IgD-negative memory B cell (primary cell): ENCODE data around the gene KLF11. TPM values are rescaled to one million over a fixed set of nuclear protein-coding genes. Genes with fewer than 3 reads are reported as not detected.
"Not testable (repeated sequence)": the region's sequence is repeated elsewhere in the genome, so short reads cannot be mapped to it uniquely, and the experiment has no call there.

Experiments
- H3K27ac Mint-ChIP-seq, 3 donors: one replicate each; pipeline ENCODE4 v1.8.0; 2020 to 2022; ENCODE audit warnings: mild to moderate bottlenecking in 3 of 3, mixed read lengths in 3 of 3, moderate library complexity in 1 of 3
- H3K27me3 Mint-ChIP-seq: one replicate; pipeline ENCODE4 v1.8.0; 2021; ENCODE audit warnings: mixed read lengths
- H3K36me3 Mint-ChIP-seq: one replicate; pipeline ENCODE4 v1.8.0; 2020; ENCODE audit warnings: mild to moderate bottlenecking, mixed read lengths
- H3K4me1 Mint-ChIP-seq, 3 donors: one replicate each; pipeline ENCODE4 v1.8.0; 2020 to 2022; ENCODE audit warnings: mixed read lengths in 3 of 3, mild to moderate bottlenecking in 1 of 3
- H3K4me3 Mint-ChIP-seq, 4 donors: one replicate each; pipeline ENCODE4 v1.8.0; 2020 to 2022; ENCODE audit warnings: mild to moderate bottlenecking in 4 of 4, mixed read lengths in 4 of 4, moderate library complexity in 3 of 4
- H3K9me3 Mint-ChIP-seq, 3 donors: one replicate each; pipeline ENCODE4 v1.8.0; 2020 to 2021; ENCODE audit warnings: mixed read lengths in 3 of 3, mild to moderate bottlenecking in 1 of 3
- polyA plus RNA-seq: library from polyadenylated mRNA; unstranded; fragments of 300-500 nt; fragmentation: Illumina TruSeq; gene quantifications from one replicate; pipeline ENCODE4 v1.2.3, GENCODE V29; 2021

The KLF11 gene
- polyA plus RNA-seq, 1 donor from 2014 or later: 13.9 TPM

DNA sequence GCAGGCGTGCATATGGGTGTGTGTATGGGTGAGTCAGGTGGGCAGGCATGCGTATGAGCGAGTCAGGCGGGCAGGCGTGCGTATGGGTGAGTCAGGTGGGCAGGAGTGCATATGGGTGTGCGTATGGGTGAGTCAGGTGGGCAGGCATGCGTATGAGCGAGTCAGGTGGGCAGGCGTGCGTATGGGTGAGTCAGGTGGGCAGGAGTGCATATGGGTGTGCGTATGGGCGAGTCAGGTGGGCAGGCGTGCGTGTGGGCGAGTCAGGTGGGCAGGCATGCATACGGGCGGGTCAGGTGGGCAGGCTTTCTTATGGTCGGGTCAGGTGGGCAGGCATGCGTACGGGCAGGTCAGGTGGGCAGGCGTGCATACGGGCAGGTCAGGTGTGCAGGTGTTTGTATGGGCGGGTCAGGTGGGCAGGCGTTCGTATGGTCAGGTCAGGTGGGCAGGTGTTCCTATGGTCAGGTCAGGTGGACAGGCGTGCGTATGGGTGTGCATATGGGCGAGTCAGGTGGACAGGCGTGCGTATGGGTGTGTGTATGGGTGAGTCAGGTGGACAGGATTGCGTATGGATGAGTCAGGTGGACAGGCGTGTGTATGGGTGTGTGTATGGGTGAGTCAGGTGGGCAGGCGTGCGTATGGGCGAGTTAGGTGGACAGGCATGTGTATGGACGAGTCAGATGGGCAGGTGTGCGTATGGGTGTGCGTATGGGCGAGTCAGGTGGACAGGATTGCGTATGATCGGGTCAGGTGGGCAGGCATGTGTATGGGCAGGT lies 28.7 kb upstream of the KLF11 start:
- Mint-ChIP-seq H3K27me3 (peaks cover 5% of the 10 kb centered on the region), H3K36me3 (no peaks in the 10 kb centered on the region), H3K4me1 (no peaks in the 10 kb centered on the region), H3K4me3 (no peak overlapping the region), H3K9me3 (peaks cover 0 to 5% (median 0%) of the 10 kb centered on the region in 3 donors), H3K27ac (no peak overlapping the region)

GRCh38 chr2:10015376-10015989 lies 27.9 kb upstream of the KLF11 start:
- H3K27ac Mint-ChIP-seq, H3K4me1 Mint-ChIP-seq, H3K36me3 Mint-ChIP-seq, H3K4me3 Mint-ChIP-seq, H3K9me3 Mint-ChIP-seq, H3K27me3 Mint-ChIP-seq: not testable (repeated sequence)

DNA sequence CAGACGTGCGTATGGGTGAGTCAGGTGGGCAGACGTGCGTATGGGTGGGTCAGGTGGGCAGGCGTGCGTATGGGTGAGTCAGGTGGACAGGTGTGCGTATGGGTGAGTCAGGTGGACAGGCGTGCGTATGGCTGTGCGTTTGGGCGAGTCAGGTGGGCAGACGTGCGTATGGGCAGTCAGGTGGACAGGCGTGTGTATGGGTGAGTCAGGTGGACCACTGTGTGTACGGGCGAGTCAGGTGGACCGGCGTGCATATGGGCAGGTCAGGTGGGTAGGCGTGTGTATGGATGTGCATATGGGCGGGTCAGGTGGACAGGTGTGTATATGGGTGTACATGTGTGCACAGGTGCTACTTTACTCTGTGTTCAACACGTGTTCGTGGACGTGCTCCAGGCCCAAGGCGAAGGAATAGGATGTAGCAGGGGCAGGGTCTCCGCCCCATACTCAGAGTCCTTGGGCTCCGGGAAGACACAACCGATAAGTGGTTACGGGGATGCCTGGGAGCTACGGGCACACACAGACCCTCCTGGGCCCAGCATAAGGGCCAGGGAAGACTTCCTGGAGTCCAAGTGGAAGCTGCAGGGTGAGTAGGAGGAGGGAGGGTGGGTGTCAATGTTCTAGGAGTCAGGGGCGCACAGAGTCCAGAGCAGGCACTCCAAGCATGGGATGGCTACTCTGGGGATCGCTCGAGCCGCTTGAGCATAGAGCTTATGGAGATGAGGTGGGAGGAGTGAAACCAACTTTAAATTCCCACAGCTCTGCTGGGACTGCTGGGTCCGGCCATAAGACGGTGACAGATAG lies 27.1 kb upstream of the KLF11 start:
- no peak overlapping the region for H3K27ac Mint-ChIP-seq
- peaks cover 0 to 5% (median 2%) of the 10 kb centered on the region in 3 donors for H3K9me3 Mint-ChIP-seq
- H3K4me3 Mint-ChIP-seq: no peak overlapping the region
- H3K36me3 Mint-ChIP-seq: no peaks in the 10 kb centered on the region
- no peaks in the 10 kb centered on the region for H3K4me1 Mint-ChIP-seq
- H3K27me3 Mint-ChIP-seq: peaks cover 5% of the 10 kb centered on the region

GRCh38 chr2:10016802-10017258 lies 26.5 kb upstream of the KLF11 start:
- Mint-ChIP-seq H3K4me3 (no peak overlapping the region), H3K9me3 (peaks cover 0 to 5% (median 2%) of the 10 kb centered on the region in 3 donors), H3K4me1 (no peaks in the 10 kb centered on the region), H3K36me3 (no peaks in the 10 kb centered on the region), H3K27ac (no peak overlapping the region), H3K27me3 (peaks cover 5% of the 10 kb centered on the region)

- no peak overlapping the region for H3K4me3 Mint-ChIP-seq
- H3K4me1 Mint-ChIP-seq: no peaks in the 10 kb centered on the region
- H3K9me3 Mint-ChIP-seq: peaks cover 0 to 5% (median 2%) of the 10 kb centered on the region in 3 donors
- peak overlapping the region in 1 of 3 donors; percentile 1 for H3K27ac Mint-ChIP-seq
- no peaks in the 10 kb centered on the region for H3K36me3 Mint-ChIP-seq
- peaks cover 5% of the 10 kb centered on the region for H3K27me3 Mint-ChIP-seq
Measured at GRCh38 chr2:10017313-10017941, 25.9 kb upstream of the KLF11 start.

DNA sequence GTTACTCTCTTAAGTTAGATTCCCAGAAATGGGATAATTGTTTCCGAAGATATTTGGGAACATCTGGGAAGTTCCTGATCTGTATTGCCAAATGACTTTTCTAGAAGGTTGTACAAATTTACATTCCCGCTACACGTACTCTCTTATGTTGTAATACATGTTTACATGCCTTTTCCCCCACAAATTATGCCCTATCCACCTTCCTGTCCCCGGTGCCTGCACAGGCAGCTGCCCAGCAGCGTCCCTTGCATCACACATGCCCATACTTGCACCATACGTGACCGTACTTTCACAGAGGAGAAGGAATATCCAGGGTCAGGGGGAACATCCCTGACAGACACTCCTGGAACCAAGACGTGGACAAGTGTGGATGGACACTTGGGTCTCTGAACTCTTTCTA lies 24.2 kb upstream of the KLF11 start:
- H3K4me1 Mint-ChIP-seq: no peaks in the 10 kb centered on the region
- no peak overlapping the region for H3K4me3 Mint-ChIP-seq

DNA sequence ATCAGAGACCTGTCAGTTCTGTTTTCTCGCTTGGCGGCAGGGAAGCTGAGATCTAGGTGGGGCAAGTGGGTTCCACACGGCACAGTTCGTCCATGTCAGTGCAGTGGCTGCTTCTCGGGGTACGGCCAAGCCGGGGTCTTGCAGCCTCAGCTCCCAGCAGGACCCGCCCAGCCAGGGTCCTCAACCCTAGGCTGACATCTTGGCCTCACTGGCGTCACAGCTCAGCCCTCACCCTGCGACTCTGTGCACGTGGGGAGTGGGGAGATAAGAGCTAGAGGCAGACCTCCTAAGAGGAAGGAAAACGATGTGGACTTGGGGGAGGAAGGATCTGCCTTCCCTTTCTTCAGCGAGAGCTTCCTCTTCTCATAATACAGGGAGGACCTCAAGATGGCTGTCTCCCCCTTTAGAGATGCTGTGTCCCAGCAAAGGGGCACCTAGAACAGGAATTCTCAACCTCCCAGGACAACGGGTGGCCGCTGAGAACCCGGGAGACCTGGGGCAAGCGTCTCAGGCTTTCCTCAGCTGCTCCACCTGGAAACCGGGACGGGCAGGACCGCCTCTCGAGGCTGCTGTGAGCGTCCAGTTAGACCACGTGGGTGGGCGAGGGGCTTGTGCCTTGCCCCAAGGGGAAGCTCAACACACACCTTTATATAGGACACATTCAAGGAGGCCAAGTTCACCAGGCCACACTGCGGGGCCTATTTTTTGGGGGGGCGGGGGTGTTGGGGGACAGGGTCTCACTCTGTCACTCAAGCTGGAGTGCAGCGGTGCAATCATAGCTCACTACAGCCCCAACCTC lies 23.5 kb upstream of the KLF11 start:
- Mint-ChIP-seq H3K27ac (peak overlapping the region in 1 of 3 donors; percentile 43), H3K4me1 (no peaks in the 10 kb centered on the region), H3K4me3 (peak overlapping the region in 1 of 4 donors; percentile 35), H3K9me3 (peaks cover 0 to 5% (median 2%) of the 10 kb centered on the region in 3 donors), H3K27me3 (peaks cover 5% of the 10 kb centered on the region), H3K36me3 (no peaks in the 10 kb centered on the region)

More for the DNA sequence above, 24.2 kb upstream of the KLF11 start:
- peaks cover 0 to 5% (median 2%) of the 10 kb centered on the region in 3 donors for H3K9me3 Mint-ChIP-seq
- no peaks in the 10 kb centered on the region for H3K36me3 Mint-ChIP-seq
- peak overlapping the region in 1 of 3 donors; percentile 43 for H3K27ac Mint-ChIP-seq
- peaks cover 5% of the 10 kb centered on the region for H3K27me3 Mint-ChIP-seq

- Mint-ChIP-seq H3K27ac (no peak overlapping the region), H3K4me3 (no peak overlapping the region), H3K27me3 (peaks cover 3% of the 10 kb centered on the region), H3K36me3 (no peaks in the 10 kb centered on the region), H3K9me3 (peaks cover 0 to 5% (median 2%) of the 10 kb centered on the region in 3 donors), H3K4me1 (peaks cover 0 to 5% (median 2%) of the 10 kb centered on the region in 3 donors)
Measured at GRCh38 chr2:10022041-10022421, 21.3 kb upstream of the KLF11 start.

- Mint-ChIP-seq H3K36me3 (no peaks in the 10 kb centered on the region), H3K4me1 (peaks cover 0 to 5% (median 2%) of the 10 kb centered on the region in 3 donors), H3K9me3 (peaks cover 0 to 2% (median 2%) of the 10 kb centered on the region in 3 donors), H3K27ac (no peak overlapping the region), H3K4me3 (no peak overlapping the region), H3K27me3 (peaks cover 1% of the 10 kb centered on the region)
Measured at GRCh38 chr2:10022445-10022844, 20.9 kb upstream of the KLF11 start.

GRCh38 chr2:10022966-10023662 lies 20.2 kb upstream of the KLF11 start:
- H3K4me1 Mint-ChIP-seq: peaks cover 1 to 5% (median 2%) of the 10 kb centered on the region in 3 donors
- no peaks in the 10 kb centered on the region for H3K36me3 Mint-ChIP-seq
- peaks cover 0 to 2% (median 0%) of the 10 kb centered on the region in 3 donors for H3K9me3 Mint-ChIP-seq
- peak overlapping the region in 1 of 4 donors; percentile 65 for H3K4me3 Mint-ChIP-seq
- no peaks in the 10 kb centered on the region for H3K27me3 Mint-ChIP-seq
- H3K27ac Mint-ChIP-seq: peak overlapping the region in 1 of 3 donors; percentile 35

DNA sequence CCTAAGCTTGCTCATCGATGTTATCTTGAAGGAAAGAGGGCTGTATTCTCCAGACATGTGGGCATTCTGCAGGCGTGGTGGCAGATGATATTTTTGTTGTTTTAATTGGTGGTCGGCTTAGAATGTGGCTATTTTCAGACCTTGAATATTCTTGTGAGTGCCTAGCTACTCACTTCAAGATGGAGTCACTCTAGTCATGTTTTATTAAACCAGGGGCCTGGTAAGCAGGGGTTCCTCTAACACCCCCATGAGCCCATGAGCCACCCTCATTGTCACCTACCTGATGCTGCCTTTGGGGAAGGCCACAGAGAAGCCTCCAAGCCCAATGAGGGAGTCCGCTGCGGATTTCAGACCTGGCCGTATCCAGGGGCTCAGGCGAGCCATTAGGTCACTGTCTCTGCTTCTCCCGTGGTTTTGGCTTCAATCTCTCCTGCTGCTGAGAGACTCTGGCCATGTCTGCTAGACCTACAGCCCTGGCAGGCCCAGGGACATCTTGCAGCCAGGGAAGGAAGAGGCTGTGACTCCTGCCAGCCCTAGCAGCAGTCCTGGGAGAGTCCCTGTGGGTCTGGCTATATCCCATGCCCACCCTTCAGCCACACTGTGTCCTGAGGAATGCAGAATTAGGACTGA lies 16.3 kb upstream of the KLF11 start:
- Mint-ChIP-seq H3K27me3 (peaks cover 3% of the 10 kb centered on the region), H3K4me1 (peaks cover 19 to 25% (median 24%) of the 10 kb centered on the region in 3 donors), H3K36me3 (no peaks in the 10 kb centered on the region), H3K4me3 (peak overlapping the region in 2 of 4 donors; percentile 5 to 40), H3K9me3 (no peaks in the 10 kb centered on the region), H3K27ac (peak overlapping the region in 2 of 3 donors; percentile 18 to 57)

DNA sequence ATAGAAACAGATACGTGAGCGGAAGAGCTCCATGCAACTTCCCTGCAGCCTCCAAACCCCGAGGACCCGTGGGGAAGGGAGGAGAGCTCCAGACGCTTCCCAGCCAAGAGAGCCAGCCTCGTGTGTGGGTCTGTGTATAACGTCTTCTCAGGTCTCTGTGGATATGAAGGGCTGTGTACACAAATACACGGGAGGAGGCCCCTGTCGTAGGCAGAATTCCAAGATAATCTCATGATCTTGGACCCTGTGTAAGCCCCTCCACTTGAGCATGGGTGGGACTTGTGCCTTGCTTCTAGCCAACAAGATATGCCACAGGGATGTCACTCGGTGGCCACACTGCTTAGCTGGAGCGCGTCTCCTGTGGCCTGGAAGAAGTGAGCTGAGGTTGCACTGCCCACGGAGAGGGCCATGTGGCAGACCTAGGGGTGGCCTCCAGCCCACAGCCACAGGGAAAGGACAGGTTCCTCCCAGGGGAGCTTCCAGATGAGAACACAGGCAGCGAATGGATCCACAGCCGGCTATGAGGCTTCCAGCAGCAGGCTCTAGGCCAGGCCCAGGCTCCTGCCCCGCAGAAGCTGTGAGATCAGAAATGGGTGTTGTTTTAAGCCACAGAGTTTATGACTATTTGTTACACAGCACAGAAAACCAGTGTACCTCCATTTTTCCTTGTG lies 15.6 kb upstream of the KLF11 start:
- Mint-ChIP-seq H3K27me3 (peaks cover 3% of the 10 kb centered on the region), H3K4me1 (peaks cover 19 to 27% (median 24%) of the 10 kb centered on the region in 3 donors), H3K4me3 (peak overlapping the region in 1 of 4 donors; percentile 40), H3K36me3 (no peaks in the 10 kb centered on the region), H3K9me3 (no peaks in the 10 kb centered on the region), H3K27ac (peak overlapping the region in 2 of 3 donors; percentile 93 to 94)
